ENCODE results near the gene WASL.

WASL gene

DNA sequence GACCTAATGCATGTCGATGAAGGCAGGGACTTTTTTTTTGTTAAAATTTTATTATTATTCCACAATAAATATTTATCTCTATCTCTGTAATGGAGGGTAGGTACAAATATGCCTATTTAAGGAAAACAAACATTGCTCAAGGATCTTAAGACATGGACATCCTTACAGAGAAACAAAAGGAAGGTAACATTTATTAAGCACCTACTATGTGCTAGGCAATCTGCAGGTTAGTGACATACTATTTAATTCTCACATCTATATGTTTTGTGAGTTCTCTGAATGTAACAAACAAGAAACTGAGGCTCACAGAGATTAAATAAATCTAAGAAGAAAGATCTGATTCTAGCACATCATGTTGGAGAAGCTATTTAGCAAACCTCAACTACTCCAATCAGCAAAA, 61.1 kb downstream of the WASL start:
- DNase-seq, result no peak

DNA sequence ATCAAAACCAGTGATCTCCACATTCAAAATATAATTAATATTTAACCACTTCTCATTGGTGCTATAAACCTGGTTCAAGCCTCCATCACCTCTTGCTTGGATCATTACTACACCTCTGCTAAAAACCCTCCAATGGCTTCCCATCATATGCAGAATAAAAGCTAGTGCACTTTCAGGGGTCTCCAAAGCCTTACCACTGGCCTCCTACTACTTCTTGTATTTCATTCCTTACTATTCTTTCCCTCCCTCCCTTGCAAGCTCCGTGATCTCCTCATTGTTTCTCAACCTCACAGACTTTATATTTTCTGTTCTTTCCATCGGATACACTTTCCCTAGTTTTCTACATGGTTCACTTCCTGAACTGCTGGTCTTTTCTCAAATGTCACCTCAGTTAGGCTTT, 61.6 kb downstream of the WASL start:
- no peak for DNase-seq

DNA sequence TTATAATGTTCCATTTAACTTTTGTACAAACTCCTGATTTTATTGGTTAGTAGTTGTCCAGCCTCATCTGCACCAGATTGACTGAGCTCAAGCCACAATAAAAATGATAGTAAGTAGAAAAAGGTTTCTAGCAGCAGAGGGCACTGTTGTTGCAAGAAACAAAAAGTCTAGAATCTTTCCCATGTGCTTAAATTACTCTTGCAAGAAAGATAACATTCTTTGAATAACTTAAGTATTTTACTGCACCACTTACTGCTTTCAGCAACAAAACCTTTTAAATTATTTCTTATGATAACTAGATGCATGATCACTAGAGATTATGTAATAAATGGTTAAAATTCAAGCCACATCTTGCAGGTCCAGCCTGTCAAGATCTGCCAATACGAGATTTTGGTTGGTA, 66.1 kb downstream of the WASL start:
- no peak for DNase-seq

DNA sequence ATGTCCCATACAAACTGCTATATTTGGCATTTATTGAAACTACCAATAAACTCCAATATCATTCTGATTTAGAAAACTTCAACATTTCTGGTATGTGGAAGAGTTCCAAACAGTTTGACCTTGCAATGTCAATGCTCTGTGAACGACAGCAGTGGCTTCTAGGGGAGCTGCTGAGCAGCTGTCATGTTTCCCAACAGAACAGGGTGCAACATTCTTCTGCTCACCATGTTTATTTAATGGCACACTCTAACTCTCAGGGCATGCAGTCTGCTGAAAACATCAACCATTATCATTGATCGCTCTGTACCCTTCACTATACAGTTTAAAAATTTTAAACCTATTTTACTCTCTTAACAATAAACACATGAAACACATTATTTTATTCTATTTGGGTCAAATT, 67.2 kb downstream of the WASL start:
- DNase-seq, result no peak

DNA sequence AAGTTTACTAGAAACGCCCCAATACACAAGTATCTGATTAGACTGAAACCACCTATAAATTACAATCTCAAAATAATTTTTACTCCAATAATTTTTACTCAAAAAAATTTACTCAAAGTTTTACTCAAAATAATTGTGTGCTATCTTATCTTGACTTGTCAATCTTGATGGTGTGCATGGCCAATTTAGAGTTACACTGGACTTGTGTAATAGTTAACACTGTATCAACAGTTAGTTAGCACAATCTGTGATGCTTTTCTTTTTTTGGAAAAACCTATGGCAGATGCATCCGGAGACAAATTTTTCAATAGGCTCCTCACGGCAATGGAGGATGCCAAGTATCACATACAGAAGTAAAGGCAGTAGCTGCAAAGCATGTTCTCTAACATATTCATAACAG, 68.2 kb downstream of the WASL start:
- no peak for DNase-seq

DNA sequence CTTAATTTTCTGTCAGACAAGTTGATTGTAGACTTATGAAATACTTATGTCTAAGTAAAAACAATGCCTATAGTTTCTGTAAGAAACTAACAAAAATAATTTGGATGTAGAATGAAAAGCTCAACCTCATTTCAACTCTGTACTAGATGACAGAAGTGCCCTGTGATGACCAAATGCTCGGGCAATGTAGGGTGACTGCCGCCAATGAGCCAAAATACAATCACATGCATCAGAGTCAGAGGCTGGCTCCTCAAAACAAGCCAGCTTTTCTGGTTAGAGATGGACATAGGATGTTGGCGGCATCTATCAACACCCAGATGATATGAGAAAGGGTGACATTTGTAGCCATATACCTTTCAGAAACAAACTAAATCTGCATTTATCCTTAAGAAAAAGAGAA, 69.2 kb downstream of the WASL start:
- no peak for DNase-seq

DNA sequence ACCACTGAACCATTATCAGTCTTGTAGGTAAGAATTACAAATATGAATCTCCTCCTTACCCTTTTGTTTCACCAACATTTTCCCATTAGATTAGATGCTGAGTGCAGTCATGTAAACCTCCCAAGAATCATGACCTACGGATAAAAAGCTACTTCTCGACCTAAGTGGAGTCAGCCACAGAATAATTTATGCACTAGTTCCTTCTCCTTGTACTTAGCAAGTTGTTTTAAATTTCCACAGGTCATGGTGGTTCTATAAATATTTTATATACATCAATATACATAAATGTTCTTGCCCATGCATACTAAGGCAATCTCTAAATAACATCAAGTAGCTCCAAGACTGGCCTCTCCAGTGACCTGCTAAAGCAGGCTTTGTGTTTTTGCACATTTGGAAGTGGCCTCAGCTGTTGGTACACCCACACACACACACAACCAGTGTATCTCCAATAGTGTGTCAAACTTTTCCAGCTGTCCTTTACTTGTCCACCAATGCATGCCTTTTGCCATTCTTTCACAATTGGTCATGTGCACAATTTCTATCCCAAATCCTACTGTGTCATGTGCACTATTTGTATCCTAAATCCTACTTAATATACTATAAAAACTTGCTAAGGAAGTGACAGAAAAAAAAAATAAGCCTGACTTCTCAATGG, 71.6 kb downstream of the WASL start:
- no peak for DNase-seq

DNA sequence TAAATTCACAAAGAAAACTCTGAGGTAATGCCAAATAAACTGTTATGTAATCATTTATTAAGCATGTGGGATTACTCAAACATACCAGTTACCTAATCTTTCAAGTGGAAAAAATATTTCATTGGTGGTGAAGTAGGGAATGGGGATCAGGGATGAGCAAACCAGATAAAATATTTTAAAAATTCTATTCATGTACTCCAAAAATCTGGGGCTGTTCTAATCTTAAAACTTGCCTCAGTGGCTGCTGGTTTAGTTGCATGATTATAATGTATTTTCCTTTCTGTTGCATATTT, 73.7 kb downstream of the WASL start:
- no peak for DNase-seq

DNA sequence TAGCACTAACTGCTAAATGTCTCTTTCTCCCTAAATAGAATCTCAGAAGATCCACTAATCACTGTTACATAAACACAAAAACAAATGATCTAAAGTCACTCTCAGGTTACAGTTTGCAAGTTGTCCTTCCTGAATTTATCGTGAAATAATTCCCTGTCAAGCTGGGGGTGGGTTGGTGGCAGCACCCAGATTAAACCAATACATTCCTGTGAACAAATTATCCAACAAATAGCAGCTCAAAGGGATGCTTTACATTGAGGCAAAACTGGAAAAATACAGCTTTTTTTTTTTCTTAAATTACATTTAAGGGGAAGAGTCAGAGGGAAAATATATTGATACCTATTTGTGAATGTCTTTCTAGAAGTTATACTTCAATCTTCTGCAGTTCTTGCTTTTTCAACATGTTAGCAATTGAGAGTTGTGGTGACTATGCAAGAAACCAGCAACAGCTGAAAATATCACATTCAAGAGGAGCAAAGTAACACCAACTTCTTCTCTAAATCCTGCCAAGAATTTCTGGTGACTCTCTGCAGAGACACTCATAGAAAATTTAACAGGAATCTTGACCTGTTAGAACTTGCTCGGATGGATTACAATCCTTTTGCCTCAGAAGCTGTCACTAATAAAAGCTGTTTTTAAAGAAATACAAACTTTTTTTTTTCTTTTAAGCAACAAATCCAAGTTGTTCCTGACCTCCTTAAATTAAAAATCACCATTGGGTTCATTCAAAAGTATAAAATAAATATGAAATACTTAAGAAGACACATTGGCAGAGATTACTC, 74.2 kb downstream of the WASL start:
- no peak for DNase-seq

DNA sequence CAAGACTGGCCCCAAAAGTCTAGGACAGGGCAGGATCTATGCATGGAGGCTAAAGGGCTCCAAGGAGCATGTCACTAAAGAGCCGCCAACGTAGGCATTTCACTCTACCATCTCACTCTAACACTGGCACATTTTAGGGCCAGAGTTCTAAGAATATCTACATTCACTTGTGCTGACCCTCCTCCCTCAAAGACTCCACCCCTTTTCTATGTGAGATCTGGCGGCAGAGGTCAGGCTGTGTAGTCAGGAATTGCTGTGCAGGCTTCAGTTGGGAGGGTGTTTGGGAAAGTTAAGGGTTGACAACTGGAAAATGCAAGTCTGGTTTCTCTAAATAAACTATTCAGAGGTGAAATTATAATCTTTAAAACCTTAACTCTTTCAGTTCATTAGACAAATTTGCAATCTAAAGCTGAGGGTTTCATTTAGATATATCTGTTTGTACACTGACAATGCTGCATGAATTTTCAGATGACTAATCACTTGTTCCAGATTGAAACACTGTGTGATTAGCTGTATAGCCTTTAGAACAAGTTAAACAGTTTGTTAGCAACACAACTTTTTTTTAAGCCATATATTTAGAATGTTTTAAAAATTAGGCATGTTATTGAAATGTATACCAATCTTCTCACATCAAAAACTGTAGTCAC, 74.9 kb downstream of the WASL start:
- no peak for DNase-seq

DNA sequence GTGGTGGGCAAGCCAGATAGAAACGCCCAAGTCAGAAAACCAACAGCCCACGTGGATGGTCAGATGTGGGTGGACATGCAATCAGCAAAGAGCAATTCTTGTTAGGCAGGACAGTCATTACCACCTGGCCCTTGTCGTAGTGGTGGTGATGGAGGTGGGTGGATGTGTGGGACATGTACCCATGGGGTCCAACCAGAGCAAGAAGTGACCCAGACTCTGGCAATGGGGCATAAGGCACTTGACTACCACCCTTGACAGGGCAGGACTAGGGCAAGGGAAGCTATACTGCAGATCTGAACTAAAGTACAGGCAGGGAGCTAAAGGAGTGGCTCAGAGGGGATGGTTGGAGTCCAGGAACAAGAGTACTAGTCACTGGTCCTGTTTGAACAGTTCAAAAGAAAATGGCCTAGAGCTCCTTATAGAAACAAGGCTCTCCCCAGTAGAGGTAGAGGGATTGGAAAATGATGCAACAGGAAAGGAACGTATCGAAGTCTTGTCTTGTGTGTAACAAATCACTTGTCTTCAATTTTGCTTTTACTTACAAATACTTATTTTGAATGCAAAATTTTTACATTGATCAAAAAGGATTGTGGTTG, 75.6 kb downstream of the WASL start:
- DNase-seq, result no peak

DNA sequence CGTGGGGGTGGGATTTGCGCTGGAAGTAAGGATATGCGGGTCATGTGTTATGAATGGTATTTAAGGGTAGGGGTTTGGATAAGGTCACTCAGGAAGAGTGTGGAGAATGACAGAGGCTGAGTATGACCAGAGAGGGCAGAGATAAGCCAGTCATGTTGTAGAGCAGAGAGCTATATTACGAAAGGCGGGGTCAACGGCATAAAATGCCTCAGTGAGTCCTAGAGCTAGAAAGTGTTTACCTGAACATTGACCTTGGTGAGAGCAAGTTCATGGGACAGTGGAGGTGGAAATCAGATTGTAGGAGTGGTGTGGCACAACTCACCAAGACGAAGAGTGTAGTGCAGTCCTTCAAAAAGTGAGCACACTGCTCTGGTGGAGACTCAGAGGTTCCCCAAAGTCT, 79.3 kb downstream of the WASL start:
- no peak for DNase-seq

DNA sequence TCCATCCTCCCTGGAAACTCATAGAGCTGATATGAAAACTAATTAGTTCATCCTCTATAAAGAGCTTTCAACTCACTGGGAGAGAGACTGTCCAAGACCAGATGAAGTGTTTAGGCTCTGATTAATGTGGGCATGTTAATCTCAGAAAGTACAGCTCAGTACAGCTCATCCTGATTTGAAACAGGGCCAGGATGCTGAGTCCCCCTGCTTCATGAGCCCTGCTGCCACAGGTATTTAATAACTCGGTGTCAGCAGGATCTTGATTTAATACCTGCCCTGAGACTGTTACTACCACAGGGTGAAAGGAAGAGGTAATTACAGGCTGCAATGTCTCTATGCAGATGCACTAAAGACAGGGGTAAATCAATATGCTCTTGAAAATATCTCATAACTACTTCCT, 82.3 kb downstream of the WASL start:
- DNase-seq, result no peak

DNA sequence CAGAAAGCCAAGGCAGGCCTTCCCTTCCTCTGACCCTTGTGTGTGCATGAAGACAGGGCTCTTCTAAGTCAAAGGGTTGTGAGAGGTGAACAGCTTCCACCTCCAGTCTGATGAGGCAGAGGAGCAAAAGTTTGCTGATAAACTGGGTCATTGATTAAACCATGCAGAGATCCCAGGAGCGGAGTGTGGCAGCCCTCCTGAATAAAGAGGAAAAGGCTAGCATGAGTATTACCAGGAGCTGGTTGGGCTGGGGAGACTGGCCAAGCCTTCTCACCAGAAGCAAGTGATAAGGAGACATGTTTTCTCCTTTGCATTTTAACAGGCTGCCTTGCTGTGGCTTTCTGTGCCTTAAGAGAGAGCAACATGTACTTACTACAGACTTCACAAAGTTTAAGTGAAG, 82.9 kb downstream of the WASL start:
- no peak for DNase-seq

DNA sequence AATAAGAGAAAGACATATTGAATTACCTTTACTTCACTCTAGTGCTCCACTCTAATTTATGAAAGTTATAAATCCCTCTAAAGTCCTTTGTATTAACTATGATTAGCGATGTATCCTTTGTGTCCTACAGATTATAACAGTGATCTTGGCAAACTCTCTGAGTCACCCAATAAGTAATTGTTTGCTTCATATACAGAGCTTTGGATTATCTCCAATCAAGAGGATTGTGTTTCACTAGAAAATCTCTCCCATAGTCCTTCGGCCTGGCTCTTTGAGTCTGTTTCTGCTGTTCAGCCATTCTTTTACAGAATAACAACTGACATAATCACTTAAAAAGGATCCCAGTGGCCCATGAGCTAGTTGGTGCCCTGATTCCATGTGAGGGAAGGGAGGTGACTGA, 83.6 kb downstream of the WASL start:
- DNase-seq, result no peak

DNA sequence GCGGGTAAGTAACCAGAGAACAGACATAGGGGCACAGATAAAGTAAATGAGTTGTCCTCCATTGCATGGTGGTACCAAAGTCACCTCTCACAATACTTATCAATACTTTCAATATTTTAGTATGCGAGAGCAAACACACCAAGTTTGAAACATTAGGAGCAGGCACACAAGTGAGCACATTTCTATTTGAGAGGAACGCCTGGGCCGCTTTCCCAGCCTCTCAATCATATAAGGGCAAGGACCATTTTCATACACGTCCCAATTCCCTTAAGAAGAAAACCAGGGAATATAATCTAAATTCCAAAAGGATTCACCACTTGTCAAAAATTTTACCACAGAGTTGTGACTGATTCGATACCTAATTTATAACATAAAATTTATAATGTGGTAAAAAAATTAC, 85.6 kb downstream of the WASL start:
- no peak for DNase-seq

DNA sequence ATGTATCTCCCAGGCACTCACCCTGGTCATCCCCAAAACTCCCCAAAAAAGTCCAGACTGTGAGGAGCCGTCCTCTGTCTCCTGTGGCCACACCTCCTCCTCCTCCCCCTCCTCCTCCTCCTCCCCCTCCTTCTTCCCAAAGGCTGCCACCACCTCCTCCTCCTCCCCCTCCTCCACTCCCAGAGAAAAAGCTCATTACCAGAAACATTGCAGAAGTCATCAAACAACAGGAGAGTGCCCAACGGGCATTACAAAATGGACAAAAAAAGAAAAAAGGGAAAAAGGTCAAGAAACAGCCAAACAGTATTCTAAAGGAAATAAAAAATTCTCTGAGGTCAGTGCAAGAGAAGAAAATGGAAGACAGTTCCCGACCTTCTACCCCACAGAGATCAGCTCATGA, 86.0 kb downstream of the WASL start:
- no peak for DNase-seq

DNA sequence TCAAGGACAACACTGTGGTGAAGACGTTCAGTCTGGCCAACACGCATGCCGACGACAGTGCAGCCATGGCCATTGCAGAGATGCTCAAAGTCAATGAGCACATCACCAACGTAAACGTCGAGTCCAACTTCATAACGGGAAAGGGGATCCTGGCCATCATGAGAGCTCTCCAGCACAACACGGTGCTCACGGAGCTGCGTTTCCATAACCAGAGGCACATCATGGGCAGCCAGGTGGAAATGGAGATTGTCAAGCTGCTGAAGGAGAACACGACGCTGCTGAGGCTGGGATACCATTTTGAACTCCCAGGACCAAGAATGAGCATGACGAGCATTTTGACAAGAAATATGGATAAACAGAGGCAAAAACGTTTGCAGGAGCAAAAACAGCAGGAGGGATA, 86.5 kb downstream of the WASL start:
- no peak for DNase-seq

DNA sequence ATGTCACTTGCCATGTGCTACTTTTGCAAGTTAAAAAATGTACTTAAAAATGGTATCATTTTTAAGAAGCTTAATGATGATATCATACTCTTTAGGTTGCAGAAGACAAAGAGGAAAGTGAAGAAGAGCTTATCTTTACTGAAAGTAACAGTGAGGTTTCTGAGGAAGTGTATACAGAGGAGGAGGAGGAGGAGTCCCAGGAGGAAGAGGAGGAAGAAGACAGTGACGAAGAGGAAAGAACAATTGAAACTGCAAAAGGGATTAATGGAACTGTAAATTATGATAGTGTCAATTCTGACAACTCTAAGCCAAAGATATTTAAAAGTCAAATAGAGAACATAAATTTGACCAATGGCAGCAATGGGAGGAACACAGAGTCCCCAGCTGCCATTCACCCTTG, 87.0 kb downstream of the WASL start:
- DNase-seq, result no peak

DNA sequence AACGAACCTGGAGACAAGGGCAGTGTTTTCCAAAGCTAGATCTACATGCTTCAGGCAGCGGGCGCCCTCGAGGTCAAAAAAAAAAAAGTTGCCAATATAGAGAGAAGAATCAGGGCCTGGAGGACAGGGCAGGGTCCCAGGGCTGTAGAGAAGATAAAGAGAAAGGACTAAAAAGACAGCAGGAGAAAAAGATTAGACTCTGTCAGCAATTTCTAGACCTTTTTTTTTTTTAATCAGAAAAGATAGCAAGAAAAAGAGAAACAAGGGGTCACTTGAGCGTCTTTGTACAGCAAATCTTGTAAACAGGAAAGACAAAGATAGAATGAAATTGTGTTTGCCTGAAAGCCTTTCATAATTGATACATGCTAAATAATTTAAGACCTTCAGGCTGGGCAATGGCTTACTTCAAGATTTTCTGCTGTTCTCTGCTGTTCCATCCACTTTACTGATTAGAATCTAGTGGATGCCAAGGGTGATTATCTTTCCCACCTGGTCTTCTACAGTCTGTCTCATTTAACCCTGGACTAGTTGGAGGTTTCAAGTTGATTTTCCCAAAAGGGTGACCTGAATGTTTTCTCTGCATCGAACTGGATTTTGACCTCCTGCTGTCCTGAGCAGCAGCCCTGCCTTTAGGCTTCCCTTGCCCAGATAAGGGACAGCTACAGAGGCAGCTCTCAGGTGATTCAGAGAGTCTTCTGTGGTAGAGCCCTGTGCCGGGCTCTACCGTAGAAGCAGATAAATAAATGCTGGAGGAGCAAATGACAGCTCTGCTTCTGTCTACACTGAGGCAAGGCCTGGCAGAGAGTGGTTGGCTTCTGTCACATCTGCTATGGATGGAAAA, 88.1 kb downstream of the WASL start:
- no peak for DNase-seq

DNA sequence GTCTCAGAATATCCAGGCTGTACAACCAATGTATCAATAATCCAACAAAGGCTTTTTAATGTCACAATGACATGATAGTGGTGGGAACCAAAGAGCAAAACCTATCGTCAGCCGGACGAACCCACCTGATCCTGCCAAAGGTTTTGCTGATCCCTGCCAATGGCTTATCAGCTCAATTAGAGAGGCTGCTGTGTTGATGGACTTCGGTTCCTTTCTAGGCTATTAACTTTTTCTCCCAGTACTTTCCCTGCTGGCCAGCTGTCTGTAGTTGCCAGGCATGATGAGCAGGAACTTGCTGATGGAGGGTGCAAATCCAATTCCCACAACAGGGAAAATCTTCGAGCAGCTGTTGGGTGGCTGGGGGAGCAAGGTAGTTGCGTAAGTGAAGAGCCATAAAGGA, 90.8 kb downstream of the WASL start:
- DNase-seq, result no peak

DNA sequence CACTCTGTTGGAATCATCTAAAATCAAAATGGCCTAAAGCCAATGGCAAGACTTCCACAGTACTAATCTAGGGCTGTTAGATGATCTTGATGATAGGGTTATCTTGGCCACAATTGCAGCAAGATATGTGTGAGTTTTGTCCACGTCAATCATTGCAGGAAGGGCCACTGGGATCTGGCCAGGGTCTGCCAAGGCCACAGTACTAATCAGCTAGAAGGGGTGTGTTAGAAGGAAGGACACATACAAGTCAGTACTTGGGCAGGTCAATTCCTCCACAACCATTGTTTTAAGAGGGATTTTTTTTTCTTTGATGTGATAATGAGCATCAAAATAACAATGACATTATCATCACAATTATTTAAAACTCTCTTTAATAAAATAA, 91.5 kb downstream of the WASL start:
- DNase-seq, result no peak

DNA sequence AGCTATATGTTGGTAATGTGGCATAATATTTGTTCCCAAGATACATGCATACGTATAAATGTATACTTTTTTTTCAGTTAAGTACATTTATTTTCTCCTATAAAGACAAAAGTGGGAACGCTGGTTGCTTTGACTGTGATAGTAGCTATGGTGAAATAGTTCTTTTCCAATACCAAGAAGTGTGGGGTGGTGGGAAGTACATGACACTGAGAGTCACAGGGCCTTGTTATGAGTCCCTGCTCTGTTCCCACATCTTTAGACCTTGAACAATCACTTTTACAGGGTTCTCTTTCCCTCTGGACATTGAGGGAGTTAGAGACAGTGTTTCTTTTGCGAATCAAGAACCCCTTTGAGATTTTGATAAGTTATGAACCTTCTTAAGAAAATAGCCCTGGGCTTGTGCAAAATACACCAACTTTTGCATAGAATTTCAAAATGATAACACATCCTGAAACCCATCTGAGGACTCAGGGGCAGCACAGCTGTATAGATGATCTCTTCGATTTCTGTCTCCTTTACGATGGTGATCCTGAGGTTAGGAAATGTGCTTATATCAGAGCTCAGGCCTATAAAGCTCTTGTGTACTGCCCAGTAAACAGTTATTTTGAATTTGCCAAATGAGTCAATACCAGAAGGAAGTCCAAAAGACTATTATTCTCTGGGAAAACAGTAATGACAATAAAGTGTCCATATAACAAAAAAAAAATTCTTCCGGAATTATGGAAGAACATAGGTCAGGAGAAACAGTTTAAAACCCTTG, 92.1 kb downstream of the WASL start:
- no peak for DNase-seq

All from stimulated activated CD4-positive, alpha-beta T cell treated with anti-CD3 and anti-CD28 coated beads, Interleukin-15, amount 100 ng/mL, for 24 hours (primary cell).